Ramos (cell line): Measurements from ENCODE around the gene PCSK2.

Experiments used
- in situ Hi-C: fragments of 300-500 bp; cut with MboI; formaldehyde crosslinking; loops from one replicate; pipeline ENCODE4 v1.14.3; 2022; ENCODE audit warnings: low sequenced_read_pairs; ENCODE audit not compliant: unreplicated experiment

PCSK2 gene

GRCh38 chr20:17499041-17499440, 272.2 kb downstream of the PCSK2 start:
- in situ Hi-C loops, result no loop called here

- in situ Hi-C loops, result loop anchor here (25.0 kb wide), 1 partner anchor 787 kb away; the partner anchor contains the start of gene ZNF133
Observed at GRCh38 chr20:17500271-17500670, 273.4 kb downstream of the PCSK2 start.

DNA sequence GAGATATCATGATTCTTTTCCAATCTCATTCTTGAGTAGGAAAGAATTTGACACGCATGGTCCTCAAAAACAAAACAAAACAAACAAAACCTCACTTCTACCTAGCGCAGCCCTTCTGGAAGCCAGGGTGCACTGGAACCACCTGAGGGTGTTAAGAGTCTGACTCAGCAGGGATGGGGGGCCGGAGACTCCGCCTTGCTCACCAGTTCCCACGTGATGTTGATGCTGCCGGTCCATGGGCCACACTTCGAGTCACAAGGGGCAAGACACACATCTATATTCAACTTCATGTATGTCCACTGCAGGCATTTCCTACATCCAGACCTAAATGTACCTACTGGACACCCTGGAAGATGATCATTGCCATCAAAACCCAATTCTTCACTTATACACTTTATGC, 274.0 kb downstream of the PCSK2 start:
- in situ Hi-C loops, result loop anchor here (25.0 kb wide), 1 partner anchor 786 kb away; the partner anchor contains the start of gene ZNF133

DNA sequence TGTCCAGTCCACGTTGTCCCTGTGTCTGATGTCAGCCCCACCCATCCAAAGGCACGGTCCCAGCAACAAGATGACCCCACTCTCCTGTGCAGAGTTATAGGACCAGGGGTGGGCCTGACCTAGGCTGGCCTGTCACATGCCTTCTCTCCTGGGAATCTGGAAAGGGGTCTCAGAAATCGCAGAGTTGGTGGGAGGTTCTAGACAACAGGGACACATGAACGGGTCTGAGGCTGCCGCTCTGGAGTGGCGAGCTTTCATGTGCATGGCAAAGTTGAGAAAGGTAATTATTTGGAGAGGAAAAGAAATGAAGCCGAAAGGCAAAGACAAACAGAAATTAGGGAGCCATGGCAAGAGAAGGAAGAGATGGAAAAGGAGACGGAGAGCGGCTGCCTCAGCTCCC, 274.9 kb downstream of the PCSK2 start:
- in situ Hi-C loops, result loop anchor here (25.0 kb wide), 1 partner anchor 786 kb away; the partner anchor contains the start of gene ZNF133

DNA sequence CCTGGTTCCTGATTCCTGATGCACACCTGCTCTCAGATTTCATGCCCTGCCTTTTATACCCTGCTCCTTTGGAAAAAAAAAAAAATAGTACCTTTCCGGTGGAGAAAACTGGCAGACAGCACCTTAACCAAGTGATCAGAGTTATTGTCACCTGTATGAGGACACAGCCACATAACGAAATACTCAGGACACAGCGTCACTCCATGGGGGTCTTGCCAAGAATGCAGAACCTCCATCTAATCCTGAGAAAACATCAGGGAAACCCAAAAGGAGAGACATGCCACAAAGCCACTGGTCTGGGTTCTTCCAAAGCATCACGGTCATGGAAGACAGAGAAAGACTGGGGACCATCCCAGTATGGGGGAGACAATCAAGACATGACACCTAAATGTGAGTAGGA, 275.3 kb downstream of the PCSK2 start:
- in situ Hi-C loops, result loop anchor here (25.0 kb wide), 1 partner anchor 785 kb away; the partner anchor contains the start of gene ZNF133

- in situ Hi-C loops, result loop anchor here (25.0 kb wide), 1 partner anchor 784 kb away; the partner anchor contains the start of gene ZNF133
Observed at GRCh38 chr20:17503301-17504065, 276.6 kb downstream of the PCSK2 start.

GRCh38 chr20:17504066-17504897, 277.4 kb downstream of the PCSK2 start:
- in situ Hi-C loops, result loop anchor here (25.0 kb wide), 1 partner anchor 783 kb away; the partner anchor contains the start of gene ZNF133

DNA sequence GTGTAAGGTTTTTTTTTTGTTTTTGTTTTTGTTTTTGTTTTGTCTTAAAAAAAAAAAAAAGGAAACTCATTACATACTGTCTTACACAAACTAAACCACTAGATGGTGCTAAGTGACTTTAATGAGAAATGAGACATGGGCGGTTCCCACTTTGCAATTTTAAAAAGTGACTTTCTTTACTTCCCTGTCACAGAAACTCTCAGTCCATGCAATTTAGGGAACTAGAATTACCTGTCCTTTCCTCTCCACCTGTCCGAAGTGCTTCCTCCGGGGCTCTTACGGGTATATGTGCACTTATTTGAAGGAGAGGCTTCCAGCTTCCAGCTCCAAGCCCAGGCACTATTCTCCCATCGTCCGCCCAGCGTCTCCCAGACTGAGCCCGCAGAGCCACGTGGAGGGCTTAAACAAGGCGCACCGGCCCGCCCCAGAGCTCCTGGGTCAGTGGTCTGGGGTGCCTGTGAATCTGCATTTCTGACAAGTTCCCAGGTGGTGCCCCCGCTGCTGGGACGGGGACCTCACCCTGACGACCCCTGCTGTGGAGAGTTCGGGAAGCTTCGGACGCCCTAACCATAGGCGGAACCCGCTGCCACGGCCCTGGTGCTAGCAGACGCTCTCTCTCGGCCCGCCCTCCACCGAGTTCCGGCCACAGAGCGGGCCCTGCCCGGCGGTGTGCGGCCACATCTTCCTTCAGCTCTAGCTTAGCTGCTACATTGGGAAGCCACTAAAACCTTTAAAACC, 278.2 kb downstream of the PCSK2 start:
- in situ Hi-C loops, result loop anchor here (25.0 kb wide), 1 partner anchor 782 kb away; the partner anchor contains the start of gene ZNF133

DNA sequence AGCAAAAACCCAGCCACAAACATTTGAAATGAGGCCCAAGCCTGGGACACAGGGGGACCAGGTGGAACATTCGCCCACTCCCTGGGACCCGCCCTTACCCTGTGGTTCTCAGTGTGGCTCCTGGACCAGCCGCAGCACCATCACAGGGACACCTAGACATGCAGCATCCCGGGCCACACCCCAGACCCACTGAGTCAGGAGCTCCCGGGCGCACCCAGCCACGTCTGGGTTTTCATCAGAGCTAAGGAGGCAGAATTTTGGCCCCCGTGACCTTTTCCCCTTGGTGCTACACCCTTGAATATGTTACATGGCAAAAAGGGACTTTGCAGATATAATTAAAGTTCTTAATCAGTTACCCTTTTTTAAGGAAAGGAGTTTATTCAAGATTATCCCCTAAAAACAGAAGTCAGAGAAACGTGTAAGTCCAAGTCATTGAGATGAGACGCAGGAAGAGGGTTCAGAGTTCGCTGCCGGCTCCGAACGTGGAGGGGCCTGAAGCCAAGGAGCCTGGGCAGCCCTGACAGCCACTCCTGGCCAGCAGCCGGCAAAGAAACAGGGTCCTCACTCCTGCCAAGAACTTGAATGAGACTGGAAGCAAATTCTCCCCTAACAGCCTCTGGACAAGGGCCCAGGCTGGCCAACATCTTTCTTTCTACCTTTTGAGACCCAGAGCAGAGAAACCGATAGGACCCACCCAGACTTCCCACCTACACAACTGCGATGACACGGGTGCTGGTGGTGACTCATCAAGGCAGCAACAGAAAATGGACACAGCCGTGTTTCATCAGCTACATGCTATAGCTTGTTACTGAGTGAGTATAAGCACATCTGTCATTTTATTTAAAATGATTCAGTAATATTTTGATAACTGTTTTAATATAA, 279.0 kb downstream of the PCSK2 start:
- in situ Hi-C loops, result loop anchor here (25.0 kb wide), 1 partner anchor 781 kb away; the partner anchor contains the start of gene ZNF133

DNA sequence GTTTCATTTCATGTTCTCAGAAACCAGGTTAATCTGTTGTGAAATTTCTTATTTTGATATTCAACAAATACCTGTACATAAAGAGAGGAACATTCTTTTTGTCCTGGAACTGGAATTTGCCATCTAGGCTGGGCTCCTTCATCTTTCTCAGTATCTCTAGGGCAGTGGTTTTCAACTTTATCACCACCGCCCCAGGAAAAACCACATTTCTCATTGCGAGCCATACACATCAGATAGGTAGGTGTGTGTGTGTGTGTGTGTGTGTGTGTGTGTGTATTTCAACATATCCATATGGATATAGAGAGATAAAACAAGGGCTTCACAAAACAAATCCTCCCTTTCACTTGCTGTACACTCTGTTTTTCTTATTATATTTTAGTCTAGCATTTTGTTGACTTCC, 280.2 kb downstream of the PCSK2 start:
- in situ Hi-C loops, result loop anchor here (25.0 kb wide), 1 partner anchor 780 kb away; the partner anchor contains the start of gene ZNF133

GRCh38 chr20:17507531-17507930, 280.7 kb downstream of the PCSK2 start:
- in situ Hi-C loops, result loop anchor here (25.0 kb wide), 1 partner anchor 780 kb away; the partner anchor contains the start of gene ZNF133

GRCh38 chr20:17508756-17509155, 281.9 kb downstream of the PCSK2 start:
- in situ Hi-C loops, result loop anchor here (25.0 kb wide), 1 partner anchor 779 kb away; the partner anchor contains the start of gene ZNF133

- in situ Hi-C loops, result loop anchor here (25.0 kb wide), 1 partner anchor 777 kb away; the partner anchor contains the start of gene ZNF133
Observed at GRCh38 chr20:17510548-17510947, 283.7 kb downstream of the PCSK2 start.

DNA sequence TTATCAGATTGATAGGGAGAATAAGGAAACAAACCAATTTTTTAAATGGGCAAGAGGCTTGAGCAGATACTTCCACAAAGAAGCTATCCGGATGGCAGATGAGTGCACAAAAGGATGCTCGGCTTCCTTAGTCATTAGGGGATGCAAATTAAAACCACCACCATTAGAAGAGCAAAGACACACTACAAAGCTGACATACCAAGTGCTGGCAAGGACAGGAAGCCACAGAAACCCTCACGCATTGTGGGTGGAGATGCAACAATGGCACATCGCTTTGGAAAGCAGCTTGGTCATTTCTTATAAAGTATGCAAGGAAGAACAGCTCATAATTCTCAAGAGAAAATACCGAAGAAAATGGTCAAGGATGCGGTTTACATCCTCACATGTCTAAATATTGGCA, 284.6 kb downstream of the PCSK2 start:
- in situ Hi-C loops, result loop anchor here (25.0 kb wide), 1 partner anchor 776 kb away; the partner anchor contains the start of gene ZNF133

DNA sequence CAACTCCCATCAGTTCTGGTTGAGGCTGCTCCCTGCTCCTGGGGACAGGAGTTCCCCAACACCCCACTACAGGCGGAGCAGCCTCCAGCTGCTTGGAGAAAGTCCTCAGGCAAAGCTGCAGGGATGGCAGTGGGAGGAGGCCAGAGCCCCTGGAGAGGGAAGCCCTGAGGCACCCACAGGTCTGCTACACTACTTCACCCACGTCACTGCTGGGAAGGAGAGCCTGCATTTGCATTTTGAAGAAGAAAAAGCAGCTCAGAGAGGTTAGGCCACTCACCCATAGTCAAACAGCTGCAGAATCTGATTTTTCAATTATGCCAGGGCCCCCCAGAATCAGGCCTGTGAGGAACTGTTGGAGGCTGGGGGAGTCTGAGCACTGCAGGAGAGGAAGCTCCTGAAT, 287.1 kb downstream of the PCSK2 start:
- in situ Hi-C loops, result loop anchor here (25.0 kb wide), 1 partner anchor 773 kb away; the partner anchor contains the start of gene ZNF133

DNA sequence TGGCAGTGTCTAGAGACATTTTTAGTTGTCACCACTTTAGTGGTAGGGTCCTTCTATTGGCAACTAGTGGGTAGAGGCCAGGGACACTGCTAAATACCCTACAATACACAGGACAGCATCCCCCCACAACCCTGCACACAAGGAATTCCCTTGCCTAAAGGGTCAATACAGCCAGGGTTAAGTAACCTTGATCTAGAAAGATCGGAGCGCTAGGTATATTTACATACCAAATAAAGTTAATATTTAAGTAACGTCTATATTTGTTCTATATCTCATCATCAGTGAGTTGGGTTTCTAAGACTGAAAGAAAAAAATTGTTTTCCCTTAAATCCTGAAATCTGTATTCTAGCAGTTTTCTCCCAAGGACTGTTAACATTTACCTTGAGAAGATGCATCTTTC, 288.2 kb downstream of the PCSK2 start:
- in situ Hi-C loops, result loop anchor here (25.0 kb wide), 1 partner anchor 772 kb away; the partner anchor contains the start of gene ZNF133

- in situ Hi-C loops, result loop anchor here (25.0 kb wide), 1 partner anchor 769 kb away; the partner anchor contains the start of gene ZNF133
Observed at GRCh38 chr20:17518339-17519052, 291.7 kb downstream of the PCSK2 start.
